HTERT RPE-1 (cell line): ENCODE results near the gene WIF1.

ENCODE experiments used
- in situ Hi-C: fragments of 300-500 bp; cut with MboI; formaldehyde crosslinking; loops from 4 replicates; pipeline ENCODE4 v1.14.3; 2020; ENCODE audit warnings: low sequenced_read_pairs

Gene WIF1

GRCh38 chr12:65123435-65124063 is 2.4 kb upstream of the WIF1 start:
- in situ Hi-C loops, result no loop called here

GRCh38 chr12:65122703-65123102 is 1.6 kb upstream of the WIF1 start:
- in situ Hi-C loops, result no loop called here

- in situ Hi-C loops, result no loop called here
Measured at GRCh38 chr12:65121956-65122469, 908 bp upstream of the WIF1 start.

GRCh38 chr12:65119063-65119462 is 2.0 kb downstream of the WIF1 start:
- in situ Hi-C loops, result no loop called here

- in situ Hi-C loops, result no loop called here
Measured at GRCh38 chr12:65113621-65114035, 7.5 kb downstream of the WIF1 start.

- in situ Hi-C loops, result no loop called here
Measured at GRCh38 chr12:65106948-65107347, 14.2 kb downstream of the WIF1 start.

GRCh38 chr12:65100140-65100539 is 21.0 kb downstream of the WIF1 start:
- in situ Hi-C loops, result no loop called here

GRCh38 chr12:65099182-65099581 is 21.9 kb downstream of the WIF1 start:
- in situ Hi-C loops, result no loop called here

- in situ Hi-C loops, result no loop called here
Measured at GRCh38 chr12:65098364-65098763, 22.7 kb downstream of the WIF1 start.

GRCh38 chr12:65094722-65095121 is 26.4 kb downstream of the WIF1 start:
- in situ Hi-C loops, result no loop called here

- in situ Hi-C loops, result no loop called here
Measured at GRCh38 chr12:65093606-65094005, 27.5 kb downstream of the WIF1 start.

GRCh38 chr12:65090461-65090860 is 30.6 kb downstream of the WIF1 start:
- in situ Hi-C loops, result no loop called here

GRCh38 chr12:65086236-65086635 is 34.9 kb downstream of the WIF1 start:
- in situ Hi-C loops, result no loop called here

GRCh38 chr12:65084579-65084978 is 36.5 kb downstream of the WIF1 start:
- in situ Hi-C loops, result no loop called here

GRCh38 chr12:65083581-65083980 is 37.5 kb downstream of the WIF1 start:
- in situ Hi-C loops, result no loop called here

GRCh38 chr12:65082406-65082805 is 38.7 kb downstream of the WIF1 start:
- in situ Hi-C loops, result no loop called here

- in situ Hi-C loops, result no loop called here
Measured at GRCh38 chr12:65081496-65081895, 39.6 kb downstream of the WIF1 start.

- in situ Hi-C loops, result no loop called here
Measured at GRCh38 chr12:65074932-65075331, 46.2 kb downstream of the WIF1 start.

- in situ Hi-C loops, result no loop called here
Measured at GRCh38 chr12:65069336-65069735, 51.8 kb downstream of the WIF1 start.

GRCh38 chr12:65067383-65067782 is 53.7 kb downstream of the WIF1 start:
- in situ Hi-C loops, result no loop called here

- in situ Hi-C loops, result no loop called here
Measured at GRCh38 chr12:65055859-65056258, 65.2 kb downstream of the WIF1 start.

GRCh38 chr12:65051218-65051617 is 69.9 kb downstream of the WIF1 start:
- in situ Hi-C loops, result no loop called here

GRCh38 chr12:65045269-65045668 is 75.8 kb downstream of the WIF1 start:
- in situ Hi-C loops, result no loop called here
